Measurements from ENCODE around the gene TBCK. TPM values are rescaled to one million over a fixed set of nuclear protein-coding genes. Genes with fewer than 3 reads are reported as not detected.

The TBCK gene
- total and polyA plus RNA-seq, 2 of the 13 experiments (the other 11 are each of a cell fraction or from before 2014, with no cell fraction given), result 51.0 to 62.4 TPM

DNA sequence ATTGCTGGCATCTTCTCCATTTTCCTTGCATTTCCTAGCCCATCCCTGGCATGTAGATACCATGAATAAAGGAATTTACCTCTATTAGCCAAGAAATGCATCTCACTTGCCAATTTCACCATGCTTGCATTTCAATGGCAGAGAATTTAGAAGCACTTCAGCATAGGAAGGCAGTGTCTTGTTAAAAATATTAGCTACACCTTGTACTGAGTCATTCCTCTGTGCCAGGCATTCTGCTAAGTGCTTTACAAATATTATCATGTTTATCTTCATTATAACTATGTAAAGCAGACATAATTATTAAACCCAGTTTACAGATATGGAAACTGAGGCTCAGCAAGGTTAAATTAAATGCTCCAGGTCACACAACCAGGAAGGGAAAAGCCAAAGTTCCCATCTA is 282.5 kb downstream of the TBCK start:
- no peaks in the 10 kb centered on the region for H4K20me1 ChIP-seq (ENCODE audit: insufficient read depth, low read length)
- no peaks in the 10 kb centered on the region for H3K27me3 ChIP-seq (ENCODE audit: control insufficient read depth in 1 of 2, insufficient read depth in 2 of 2, low read length in 2 of 2)
- DNase-seq (ENCODE audit: low spot score) (no peak), ATAC-seq (no peak), FAIRE-seq (no peak)
- POLR2A ChIA-PET, result no interaction called here
- TF ChIP-seq ZNF280D (CRISPR knock-in tag; IDR thresholded peaks at IDR 0.05), result no peak
- TF ChIP-seq PITX1 (CRISPR knock-in tag; IDR thresholded peaks at IDR 0.05), result no peak
- TF ChIP-seq CREB3 (CRISPR knock-in tag; IDR thresholded peaks at IDR 0.05), result no peak
- TF ChIP-seq ZNF138 (CRISPR knock-in tag; IDR thresholded peaks at IDR 0.05; ENCODE audit: low read depth), result no peak
- TF ChIP-seq EZH2 (conservative IDR thresholded peaks at IDR 0.05; ENCODE audit: low read depth, low read length), result no peak
- no peak for TF ChIP-seq TAF1 (CRISPR knock-in tag; IDR thresholded peaks at IDR 0.05)
- TF ChIP-seq REPIN1 (CRISPR knock-in tag; IDR thresholded peaks at IDR 0.05; ENCODE audit: borderline replicate concordance, low read depth), result no peak
- TF ChIP-seq, protein P1, sequence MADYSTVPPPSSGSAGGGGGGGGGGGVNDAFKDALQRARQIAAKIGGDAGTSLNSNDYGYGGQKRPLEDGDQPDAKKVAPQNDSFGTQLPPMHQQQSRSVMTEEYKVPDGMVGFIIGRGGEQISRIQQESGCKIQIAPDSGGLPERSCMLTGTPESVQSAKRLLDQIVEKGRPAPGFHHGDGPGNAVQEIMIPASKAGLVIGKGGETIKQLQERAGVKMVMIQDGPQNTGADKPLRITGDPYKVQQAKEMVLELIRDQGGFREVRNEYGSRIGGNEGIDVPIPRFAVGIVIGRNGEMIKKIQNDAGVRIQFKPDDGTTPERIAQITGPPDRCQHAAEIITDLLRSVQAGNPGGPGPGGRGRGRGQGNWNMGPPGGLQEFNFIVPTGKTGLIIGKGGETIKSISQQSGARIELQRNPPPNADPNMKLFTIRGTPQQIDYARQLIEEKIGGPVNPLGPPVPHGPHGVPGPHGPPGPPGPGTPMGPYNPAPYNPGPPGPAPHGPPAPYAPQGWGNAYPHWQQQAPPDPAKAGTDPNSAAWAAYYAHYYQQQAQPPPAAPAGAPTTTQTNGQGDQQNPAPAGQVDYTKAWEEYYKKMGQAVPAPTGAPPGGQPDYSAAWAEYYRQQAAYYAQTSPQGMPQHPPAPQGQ (CRISPR knock-in tag; IDR thresholded peaks at IDR 0.05; ENCODE audit: borderline replicate concordance), result no peak
- no peak for TF ChIP-seq AHR (CRISPR knock-in tag; IDR thresholded peaks at IDR 0.05)
- TF ChIP-seq, protein P2, sequence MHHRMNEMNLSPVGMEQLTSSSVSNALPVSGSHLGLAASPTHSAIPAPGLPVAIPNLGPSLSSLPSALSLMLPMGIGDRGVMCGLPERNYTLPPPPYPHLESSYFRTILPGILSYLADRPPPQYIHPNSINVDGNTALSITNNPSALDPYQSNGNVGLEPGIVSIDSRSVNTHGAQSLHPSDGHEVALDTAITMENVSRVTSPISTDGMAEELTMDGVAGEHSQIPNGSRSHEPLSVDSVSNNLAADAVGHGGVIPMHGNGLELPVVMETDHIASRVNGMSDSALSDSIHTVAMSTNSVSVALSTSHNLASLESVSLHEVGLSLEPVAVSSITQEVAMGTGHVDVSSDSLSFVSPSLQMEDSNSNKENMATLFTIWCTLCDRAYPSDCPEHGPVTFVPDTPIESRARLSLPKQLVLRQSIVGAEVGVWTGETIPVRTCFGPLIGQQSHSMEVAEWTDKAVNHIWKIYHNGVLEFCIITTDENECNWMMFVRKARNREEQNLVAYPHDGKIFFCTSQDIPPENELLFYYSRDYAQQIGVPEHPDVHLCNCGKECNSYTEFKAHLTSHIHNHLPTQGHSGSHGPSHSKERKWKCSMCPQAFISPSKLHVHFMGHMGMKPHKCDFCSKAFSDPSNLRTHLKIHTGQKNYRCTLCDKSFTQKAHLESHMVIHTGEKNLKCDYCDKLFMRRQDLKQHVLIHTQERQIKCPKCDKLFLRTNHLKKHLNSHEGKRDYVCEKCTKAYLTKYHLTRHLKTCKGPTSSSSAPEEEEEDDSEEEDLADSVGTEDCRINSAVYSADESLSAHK (CRISPR knock-in tag; IDR thresholded peaks at IDR 0.05; ENCODE audit: borderline replicate concordance), result no peak
- no peak for TF ChIP-seq ZNF451 (CRISPR knock-in tag; IDR thresholded peaks at IDR 0.05)
- TF ChIP-seq, protein P3, sequence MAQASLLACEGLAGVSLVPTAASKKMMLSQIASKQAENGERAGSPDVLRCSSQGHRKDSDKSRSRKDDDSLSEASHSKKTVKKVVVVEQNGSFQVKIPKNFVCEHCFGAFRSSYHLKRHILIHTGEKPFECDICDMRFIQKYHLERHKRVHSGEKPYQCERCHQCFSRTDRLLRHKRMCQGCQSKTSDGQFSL (CRISPR knock-in tag; IDR thresholded peaks at IDR 0.05), result no peak
- TF ChIP-seq, protein P4, sequence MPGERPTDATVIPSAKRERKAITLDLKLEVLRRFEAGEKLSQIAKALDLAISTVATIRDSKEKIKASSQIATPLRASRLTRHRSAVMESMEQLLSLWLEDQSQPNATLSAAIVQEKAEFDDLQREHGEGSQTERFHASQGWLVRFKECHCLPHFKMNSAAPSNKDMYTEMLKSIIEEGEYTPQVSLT (CRISPR knock-in tag; IDR thresholded peaks at IDR 0.05; ENCODE audit: borderline replicate concordance, low read depth), result no peak
- TF ChIP-seq ZBTB20 (CRISPR knock-in tag; IDR thresholded peaks at IDR 0.05; ENCODE audit: borderline replicate concordance, low read depth), result no peak
- H2AFZ ChIP-seq (ENCODE audit: low read length), result no peak overlapping the region
- CTCF ChIA-PET (ENCODE audit: low intra/inter-chr PET ratio, low total read pairs), result no interaction called here
- H3K36me3 ChIP-seq (replicated peaks in 1 of 2; ENCODE audit: control insufficient read depth in 1 of 2, insufficient read depth in 2 of 2, low read length in 2 of 2), result no peaks in the 10 kb centered on the region
- H3K4me2 ChIP-seq (ENCODE audit: low read depth, low read length), result no peak overlapping the region
- BruUV-seq (replicated peaks), result no TSS peak
- intact Hi-C loops (cut with micrococcal nuclease; ENCODE audit: unreplicated experiment) (loop anchor here (10.0 kb wide), 1 partner anchor 329 kb away; the partner anchor contains the start of genes GSTCD and INTS12), in situ Hi-C loops (cut with HindIII; ENCODE audit: extremely low pct_ligation_motif_present, low pct_unique_long_range_greater_than_20kb) (no loop called here)
- H3K79me2 ChIP-seq (ENCODE audit: insufficient read depth, low read length), result no peaks in the 10 kb centered on the region
- H3K4me3 ChIP-seq (replicated peaks in 1 of 3; ENCODE audit: insufficient read depth in 1 of 3, low read depth in 2 of 3, low read length in 3 of 3), result no peak overlapping the region
- H3K27ac ChIP-seq (ENCODE audit: extremely low read length, insufficient read depth, low read length), result no peak overlapping the region
- peaks cover 26% of the 10 kb centered on the region; the same call in 1 of the 2 replicates for H3K9me3 ChIP-seq (ENCODE audit: low read length)
- H3K9ac ChIP-seq (ENCODE audit: insufficient read depth, low read depth, low read length), result no peak overlapping the region
- peaks cover 77% of the 10 kb centered on the region for H3K4me1 ChIP-seq (ENCODE audit: insufficient read depth, low read length)
